GM12875 (cell line): ENCODE data around the gene CTSL.
"Not testable (repeated sequence)": the region's sequence is repeated elsewhere in the genome, so short reads cannot be mapped to it uniquely, and the experiment has no call there.

Experiments used
- H3K4me3 ChIP-seq: one replicate; pipeline ENCODE4 v1.5.1; 2011; ENCODE audit warnings: low read depth, low read length, control low read depth
- CTCF ChIP-seq: IDR thresholded peaks from 2 replicates; pipeline ENCODE4 v1.5.1; 2011; ENCODE audit warnings: low read depth, mild to moderate bottlenecking, control low read depth, inconsistent platforms, low read length, moderate library complexity, borderline replicate concordance; ENCODE audit not compliant: insufficient read depth

The CTSL gene

GRCh38 chr9:87749335-87750035, 23.6 kb downstream of the CTSL start:
- TF ChIP-seq CTCF: no peak
- H3K4me3 ChIP-seq: no peak overlapping the region

GRCh38 chr9:87750726-87751125, 24.8 kb downstream of the CTSL start:
- no peak for TF ChIP-seq CTCF

GRCh38 chr9:87751423-87751822, 25.5 kb downstream of the CTSL start:
- H3K4me3 ChIP-seq: no peak overlapping the region
- no peak for TF ChIP-seq CTCF

More at GRCh38 chr9:87750726-87751125, 24.8 kb downstream of the CTSL start:
- no peak overlapping the region for H3K4me3 ChIP-seq

- TF ChIP-seq CTCF: no peak
- no peak overlapping the region for H3K4me3 ChIP-seq
Measured at GRCh38 chr9:87751868-87752267, 25.9 kb downstream of the CTSL start.

- no peak overlapping the region for H3K4me3 ChIP-seq
- no peak for TF ChIP-seq CTCF
Measured at GRCh38 chr9:87753313-87753712, 27.4 kb downstream of the CTSL start.

- H3K4me3 ChIP-seq: not testable (repeated sequence)
Measured at GRCh38 chr9:87758330-87758729, 32.4 kb downstream of the CTSL start.

- not testable (repeated sequence) for H3K4me3 ChIP-seq
Measured at GRCh38 chr9:87759980-87760379, 34.1 kb downstream of the CTSL start.

- no peak overlapping the region for H3K4me3 ChIP-seq
- no peak for TF ChIP-seq CTCF
Measured at GRCh38 chr9:87760529-87760928, 34.6 kb downstream of the CTSL start.
